Measurements from ENCODE around the gene HS1BP3. TPM values are rescaled to one million over a fixed set of nuclear protein-coding genes. Genes with fewer than 3 reads are reported as not detected.

The HS1BP3 gene
- total RNA-seq, 1 experiment from 2014 or later: 16.2 TPM

DNA sequence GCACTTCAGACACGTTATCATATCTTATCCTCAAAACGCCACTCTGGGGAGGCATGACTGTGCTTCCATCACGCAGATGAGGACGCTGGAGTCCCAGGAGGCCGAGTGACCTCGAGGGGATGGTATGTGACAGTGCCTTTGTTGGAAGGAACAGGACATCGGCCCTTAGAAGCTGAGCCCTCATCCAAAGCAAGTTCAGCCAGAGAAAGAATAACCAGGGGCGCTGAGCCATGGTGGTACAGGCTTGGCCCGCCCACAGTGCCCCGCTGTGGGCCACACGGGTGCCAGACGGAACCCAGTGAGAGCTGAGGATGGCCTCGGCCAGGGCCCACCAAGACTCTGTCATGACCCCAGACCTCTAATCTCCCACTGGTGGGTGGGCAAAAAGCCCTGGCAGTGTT is 31.3 kb downstream of the HS1BP3 start:
- Histone ChIP-seq H3K4me2 (no peak overlapping the region), H3K27ac (no peak overlapping the region), H3K4me1 (replicated peaks; ENCODE audit: insufficient read depth) (peaks cover 47% of the 10 kb centered on the region), H3K9me2 (ENCODE audit: insufficient read depth) (no peaks in the 10 kb centered on the region), H3K79me2 (ENCODE audit: low read depth) (no peaks in the 10 kb centered on the region), H3K9me3 (ENCODE audit: insufficient read depth, low read depth) (no peaks in the 10 kb centered on the region), H3K4me3 (no peak overlapping the region), H3F3A (ENCODE audit: insufficient read depth, low read depth) (peaks cover 6% of the 10 kb centered on the region; the same call in 1 of the 2 replicates), H2AFZ (no peak overlapping the region), H3K27me3 (ENCODE audit: insufficient read depth, low read depth) (no peaks in the 10 kb centered on the region), H3K36me3 (ENCODE audit: low read depth) (no peaks in the 10 kb centered on the region), H4K20me1 (ENCODE audit: insufficient read depth) (no peaks in the 10 kb centered on the region)
- no peak for TF ChIP-seq EZH2 (IDR thresholded peaks at IDR 0.05; ENCODE audit: low read depth)
- TF ChIP-seq, protein P1, sequence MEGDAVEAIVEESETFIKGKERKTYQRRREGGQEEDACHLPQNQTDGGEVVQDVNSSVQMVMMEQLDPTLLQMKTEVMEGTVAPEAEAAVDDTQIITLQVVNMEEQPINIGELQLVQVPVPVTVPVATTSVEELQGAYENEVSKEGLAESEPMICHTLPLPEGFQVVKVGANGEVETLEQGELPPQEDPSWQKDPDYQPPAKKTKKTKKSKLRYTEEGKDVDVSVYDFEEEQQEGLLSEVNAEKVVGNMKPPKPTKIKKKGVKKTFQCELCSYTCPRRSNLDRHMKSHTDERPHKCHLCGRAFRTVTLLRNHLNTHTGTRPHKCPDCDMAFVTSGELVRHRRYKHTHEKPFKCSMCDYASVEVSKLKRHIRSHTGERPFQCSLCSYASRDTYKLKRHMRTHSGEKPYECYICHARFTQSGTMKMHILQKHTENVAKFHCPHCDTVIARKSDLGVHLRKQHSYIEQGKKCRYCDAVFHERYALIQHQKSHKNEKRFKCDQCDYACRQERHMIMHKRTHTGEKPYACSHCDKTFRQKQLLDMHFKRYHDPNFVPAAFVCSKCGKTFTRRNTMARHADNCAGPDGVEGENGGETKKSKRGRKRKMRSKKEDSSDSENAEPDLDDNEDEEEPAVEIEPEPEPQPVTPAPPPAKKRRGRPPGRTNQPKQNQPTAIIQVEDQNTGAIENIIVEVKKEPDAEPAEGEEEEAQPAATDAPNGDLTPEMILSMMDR (conservative IDR thresholded peaks at IDR 0.05): no peak
- ChIA-PET POLR2A (ENCODE audit: unreplicated experiment) (interaction anchor here (0.6 kb wide), 1 partner anchor 110 kb away, joined by 10 read pairs; no protein-coding TSS in a partner anchor), CTCF (no interaction called here)
- DNase-seq: no peak
- no TSS peak for BruUV-seq (replicated peaks)
- intact Hi-C loops (cut with micrococcal nuclease; ENCODE audit: unreplicated experiment): loop anchor here (5.0 kb wide), 1 partner anchor 122 kb away; no protein-coding TSS in a partner anchor

DNA sequence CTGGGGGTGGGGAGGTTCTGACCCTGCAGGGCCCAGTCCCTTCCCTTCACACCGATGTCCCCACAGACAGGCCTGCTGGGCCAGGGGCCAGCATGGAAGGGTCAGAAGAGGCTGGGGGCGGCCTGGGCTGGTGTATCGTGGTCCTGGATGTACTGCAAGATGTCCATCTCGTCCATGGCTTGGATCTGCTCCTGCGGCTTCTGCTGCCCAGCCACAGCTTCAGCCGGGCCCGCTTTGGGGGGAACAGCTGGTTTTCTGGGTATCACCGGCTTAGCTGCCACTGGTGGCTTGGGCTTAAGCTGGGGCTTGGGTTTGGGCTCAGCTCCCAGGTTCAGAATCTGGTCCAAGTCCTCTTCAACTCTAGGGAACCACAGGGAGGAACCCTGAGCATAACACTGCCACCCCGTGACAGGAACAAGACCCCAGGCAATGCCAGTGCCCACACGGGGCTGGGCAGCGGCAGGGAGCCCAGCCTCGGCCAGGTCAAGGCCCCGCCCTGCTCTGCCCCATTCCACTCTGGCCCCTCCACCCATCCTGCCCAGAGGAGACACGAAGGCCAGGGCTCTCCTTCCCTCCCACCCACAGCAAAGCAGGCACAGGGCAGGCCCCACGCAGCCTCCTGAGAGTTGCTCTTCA is 31.9 kb downstream of the HS1BP3 start:
- no peaks in the 10 kb centered on the region for H3K79me2 ChIP-seq (ENCODE audit: low read depth)
- ChIA-PET CTCF (interaction anchor here (0.6 kb wide), 2 partner anchors 16 to 662 kb away, joined by 3 to 9 read pairs; no protein-coding TSS in a partner anchor), POLR2A (ENCODE audit: unreplicated experiment) (interaction anchor here (0.6 kb wide), 1 partner anchor 109 kb away, joined by 10 read pairs; no protein-coding TSS in a partner anchor)
- TF ChIP-seq, protein P1 (conservative IDR thresholded peaks at IDR 0.05): no peak
- TF ChIP-seq EZH2 (IDR thresholded peaks at IDR 0.05; ENCODE audit: low read depth): no peak
- peak overlapping the region; percentile 72 for H3K27ac ChIP-seq
- H2AFZ ChIP-seq: no peak overlapping the region
- H3F3A ChIP-seq (ENCODE audit: insufficient read depth, low read depth): peaks cover 12% of the 10 kb centered on the region
- H4K20me1 ChIP-seq (ENCODE audit: insufficient read depth): no peaks in the 10 kb centered on the region
- no peaks in the 10 kb centered on the region for H3K36me3 ChIP-seq (ENCODE audit: low read depth)
- H3K27me3 ChIP-seq (ENCODE audit: insufficient read depth, low read depth): no peaks in the 10 kb centered on the region
- no peaks in the 10 kb centered on the region for H3K9me2 ChIP-seq (ENCODE audit: insufficient read depth)
- no peak for DNase-seq
- H3K9me3 ChIP-seq (ENCODE audit: insufficient read depth, low read depth): no peaks in the 10 kb centered on the region
- BruUV-seq (replicated peaks): no TSS peak
- H3K4me2 ChIP-seq: peak overlapping the region; percentile 51; the same call in 1 of the 2 replicates
- intact Hi-C loops (cut with micrococcal nuclease; ENCODE audit: unreplicated experiment): loop anchor here (1.0 to 5.0 kb wide), 2 partner anchors 15 to 122 kb away; no protein-coding TSS in a partner anchor
- no peak overlapping the region for H3K4me3 ChIP-seq
- peaks cover 54% of the 10 kb centered on the region for H3K4me1 ChIP-seq (replicated peaks; ENCODE audit: insufficient read depth)

DNA sequence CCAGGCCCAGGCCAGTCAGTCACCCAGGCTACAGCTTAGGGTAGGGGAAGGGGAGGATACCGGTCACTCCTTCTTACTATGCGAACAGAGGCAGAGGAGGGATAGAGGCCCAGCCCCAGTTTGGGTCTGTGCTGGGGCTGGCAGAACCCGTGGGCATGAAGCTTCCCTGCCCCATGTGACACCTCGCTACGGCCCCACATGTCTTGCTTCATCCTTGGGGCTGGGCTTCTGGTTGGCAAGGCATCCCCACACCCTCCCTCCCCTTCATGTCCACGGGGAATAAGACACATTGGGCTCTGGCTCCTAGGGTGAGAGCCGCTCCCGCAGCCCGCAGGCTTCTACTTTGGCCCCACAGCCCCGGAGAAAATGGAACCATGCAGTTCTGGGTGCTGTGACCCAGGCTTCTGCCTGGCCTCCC is 32.4 kb downstream of the HS1BP3 start:
- H3K27ac ChIP-seq: peak overlapping the region; percentile 72
- H3K4me1 ChIP-seq (replicated peaks; ENCODE audit: insufficient read depth): peaks cover 59% of the 10 kb centered on the region
- no peak overlapping the region for H2AFZ ChIP-seq
- H3K4me2 ChIP-seq: peak overlapping the region; percentile 51
- no peaks in the 10 kb centered on the region for H3K79me2 ChIP-seq (ENCODE audit: low read depth)
- TF ChIP-seq, protein P1 (conservative IDR thresholded peaks at IDR 0.05): no peak
- no peak for TF ChIP-seq EZH2 (IDR thresholded peaks at IDR 0.05; ENCODE audit: low read depth)
- ChIA-PET CTCF (interaction anchor here (0.6 to 1.0 kb wide), 2 partner anchors 16 to 662 kb away, joined by 5 to 9 read pairs; no protein-coding TSS in a partner anchor), POLR2A (ENCODE audit: unreplicated experiment) (interaction anchor here (0.6 to 1.2 kb wide), 4 partner anchors 24 to 172 kb away, joined by 3 to 15 read pairs (median 5); partner anchors contain the start of gene RHOB)
- no peaks in the 10 kb centered on the region for H3K27me3 ChIP-seq (ENCODE audit: insufficient read depth, low read depth)
- H3K9me3 ChIP-seq (ENCODE audit: insufficient read depth, low read depth): no peaks in the 10 kb centered on the region
- BruUV-seq (replicated peaks): TSS peak; percentile 57
- intact Hi-C loops (cut with micrococcal nuclease; ENCODE audit: unreplicated experiment): loop anchor here (1.0 to 5.0 kb wide), 2 partner anchors 16 to 121 kb away; no protein-coding TSS in a partner anchor
- DNase-seq: no peak
- H3K4me3 ChIP-seq: no peak overlapping the region
- H3K9me2 ChIP-seq (ENCODE audit: insufficient read depth): no peaks in the 10 kb centered on the region
- H3K36me3 ChIP-seq (ENCODE audit: low read depth): no peaks in the 10 kb centered on the region
- peaks cover 17% of the 10 kb centered on the region for H3F3A ChIP-seq (ENCODE audit: insufficient read depth, low read depth)
- H4K20me1 ChIP-seq (ENCODE audit: insufficient read depth): no peaks in the 10 kb centered on the region

Measured in PC-9 (cell line).